Heart right ventricle (tissue), 16 donors: ENCODE measurements around the gene OGDHL. TPM values are rescaled to one million over a fixed set of nuclear protein-coding genes. Genes with fewer than 3 reads are reported as not detected.

Source experiments
- ATAC-seq, 8 donors: fragments of 200-7000 bp; cut with Tn5 transposase; one replicate each; pipeline ENCODE4 v1.9.1; 2020; ENCODE audit warnings: mild to moderate bottlenecking in 8 of 8, moderate library complexity in 8 of 8, moderate number of reproducible peaks in 1 of 8
- DNase-seq, 2 donors: peaks; one replicate each; pipeline ENCODE4 v3.0.0-alpha.2; 2020
- H3K27ac ChIP-seq, 10 donors: fragments of 200-600 bp; sonication (generic) in 2 of 10; one replicate each; pipeline versions ENCODE4 v1.5.0 to v1.8.0; 2020 to 2022; ENCODE audit warnings: mild to moderate bottlenecking in 3 of 10
- H3K27me3 ChIP-seq, 7 donors: fragments of 200-600 bp; one replicate each; pipeline ENCODE4 v1.8.0; 2021 to 2022; ENCODE audit warnings: mild to moderate bottlenecking in 2 of 7
- H3K36me3 ChIP-seq, 9 donors: fragments of 200-600 bp; sonication (generic) in 1 of 9; one replicate each; pipeline versions ENCODE4 v1.5.0 to v1.8.0; 2020 to 2022; ENCODE audit warnings: mild to moderate bottlenecking in 2 of 9
- H3K4me1 ChIP-seq, 9 donors: fragments of 200-600 bp; sonication (generic) in 1 of 9; one replicate each; pipeline versions ENCODE4 v1.5.0 to v1.8.0; 2020 to 2022; ENCODE audit warnings: mild to moderate bottlenecking in 4 of 9
- H3K4me3 ChIP-seq, 10 donors: fragments of 200-600 bp; sonication (generic) in 2 of 10; one replicate each; pipeline versions ENCODE4 v1.5.0 to v1.8.0; 2020 to 2022; ENCODE audit warnings: mild to moderate bottlenecking in 7 of 10, moderate library complexity in 2 of 10
- H3K9me3 ChIP-seq, 11 donors: fragments of 200-600 bp in 10 of 11; sonication (generic) in 2 of 11; one replicate each; pipeline versions ENCODE4 v1.5.0 to v1.8.0; 2013 to 2022; ENCODE audit warnings: mild to moderate bottlenecking in 2 of 11, control low read depth in 1 of 11, moderate library complexity in 1 of 11
- WGBS, 2 donors: extraction: QIAGEN DNeasy Blood & Tissue Kit; methylation state at CpG; one replicate each; pipeline ENCODE4 v1.1.7; 2013; ENCODE audit warnings: inconsistent platforms in 1 of 2; 5-methylcytosine and 5-hydroxymethylcytosine counted together
- intact Hi-C, 10 donors: fragments of 100-400 bp; cut with DNase I; formaldehyde crosslinking; loops; one replicate each; pipeline versions ENCODE4 v1.11.1 to v1.14.2; 2022
- polyA plus RNA-seq, 2 donors: library from polyadenylated mRNA; stranded (reverse); fragments of 200-250 nt; gene quantifications; one replicate each; pipeline ENCODE4 v1.2.3, GENCODE V29; 2013
- total RNA-seq, 10 donors: library from RNA; stranded (reverse); fragmentation: NEBNext Ultra II Directional in 3 of 10; extraction: Animal tissue kit (Norgen Biotek cat#: 25700) in 3 of 10; gene quantifications; one replicate each; pipeline versions ENCODE4 v1.2.1 to v1.2.4, GENCODE V29; 2021 to 2023
- TF ChIP-seq, protein P1 (sequence below), 9 donors: fragments of 200-600 bp; sonication (generic) in 2 of 9; IDR thresholded peaks; one replicate each; pipeline versions ENCODE4 v1.5.0 to v1.8.0; 2021 to 2022; ENCODE audit warnings: antibody characterized with exemption in 9 of 9, mild to moderate bottlenecking in 5 of 9, moderate library complexity in 1 of 9
- donor health status: Arrhythmogenic right ventricular cardiomyopathy.
- donor health status: ischemic (EF 13 %, LVEDD 7.1; RV severe dilation, severe dysfunction).
- donor health status: healthy with polysubstance abuse.
- donor health status: DM: no; HTN: yes; CAD: no.
- donor health status: DM: no; HTN: no; CAD: no.
- donor health status: ischemic (EF 25% LVEDD 6.9; RV normal size, moderate dysfunction).
- donor health status: ischemic (EF 25% LVEDD 5.7; RV mildly dilated, moderate dysfunction).
- donor health status: healthy.
- donor health status: DM: yes; HTN: yes; CAD: no.
- donor health status: Ischemic cardiomyopathy.
- donor health status: ischemic (EF 35%, LVEDD 5.7; RV mildly dilated, moderate dysfunction).
- donor health status: nonischemic (EF 11% LVEDD 7.7; RV severe dilation, severe dysfunction).
- donor health status: DM: yes; HTN: yes; CAD: no.
- donor health status: PGD.
- donor health status: ischemic (EF 29% LVEDD 5.4; RV normal size, mild dysfunction).
- donor health status: nonischemic (EF 23%, LVEDD 6.1; RV moderate dilation, normal function).

The OGDHL gene
- total and polyA plus RNA-seq, 12 donors, result 0.07 to 11.4 (median 2.4) TPM

- WGBS, 2 donors, result 7 to 8% methylated on average over 12 of the region's 12 CpGs
- Histone ChIP-seq H3K9me3 (peaks cover 0 to 15% (median 3%) of the 10 kb centered on the region in 11 donors), H3K4me3 (no peak overlapping the region), H3K27me3 (peaks cover 0 to 83% (median 62%) of the 10 kb centered on the region in 7 donors), H3K36me3 (no peaks in the 10 kb centered on the region), H3K4me1 (no peaks in the 10 kb centered on the region), H3K27ac (no peak overlapping the region)
- TF ChIP-seq, protein P1, sequence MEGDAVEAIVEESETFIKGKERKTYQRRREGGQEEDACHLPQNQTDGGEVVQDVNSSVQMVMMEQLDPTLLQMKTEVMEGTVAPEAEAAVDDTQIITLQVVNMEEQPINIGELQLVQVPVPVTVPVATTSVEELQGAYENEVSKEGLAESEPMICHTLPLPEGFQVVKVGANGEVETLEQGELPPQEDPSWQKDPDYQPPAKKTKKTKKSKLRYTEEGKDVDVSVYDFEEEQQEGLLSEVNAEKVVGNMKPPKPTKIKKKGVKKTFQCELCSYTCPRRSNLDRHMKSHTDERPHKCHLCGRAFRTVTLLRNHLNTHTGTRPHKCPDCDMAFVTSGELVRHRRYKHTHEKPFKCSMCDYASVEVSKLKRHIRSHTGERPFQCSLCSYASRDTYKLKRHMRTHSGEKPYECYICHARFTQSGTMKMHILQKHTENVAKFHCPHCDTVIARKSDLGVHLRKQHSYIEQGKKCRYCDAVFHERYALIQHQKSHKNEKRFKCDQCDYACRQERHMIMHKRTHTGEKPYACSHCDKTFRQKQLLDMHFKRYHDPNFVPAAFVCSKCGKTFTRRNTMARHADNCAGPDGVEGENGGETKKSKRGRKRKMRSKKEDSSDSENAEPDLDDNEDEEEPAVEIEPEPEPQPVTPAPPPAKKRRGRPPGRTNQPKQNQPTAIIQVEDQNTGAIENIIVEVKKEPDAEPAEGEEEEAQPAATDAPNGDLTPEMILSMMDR (IDR thresholded peaks at IDR 0.05), result no peak
- ATAC-seq, result no peak
- intact Hi-C loops, result no loop called here
- DNase-seq, result no peak
Observed at GRCh38 chr10:49690698-49691356, 71.3 kb downstream of the OGDHL start.

DNA sequence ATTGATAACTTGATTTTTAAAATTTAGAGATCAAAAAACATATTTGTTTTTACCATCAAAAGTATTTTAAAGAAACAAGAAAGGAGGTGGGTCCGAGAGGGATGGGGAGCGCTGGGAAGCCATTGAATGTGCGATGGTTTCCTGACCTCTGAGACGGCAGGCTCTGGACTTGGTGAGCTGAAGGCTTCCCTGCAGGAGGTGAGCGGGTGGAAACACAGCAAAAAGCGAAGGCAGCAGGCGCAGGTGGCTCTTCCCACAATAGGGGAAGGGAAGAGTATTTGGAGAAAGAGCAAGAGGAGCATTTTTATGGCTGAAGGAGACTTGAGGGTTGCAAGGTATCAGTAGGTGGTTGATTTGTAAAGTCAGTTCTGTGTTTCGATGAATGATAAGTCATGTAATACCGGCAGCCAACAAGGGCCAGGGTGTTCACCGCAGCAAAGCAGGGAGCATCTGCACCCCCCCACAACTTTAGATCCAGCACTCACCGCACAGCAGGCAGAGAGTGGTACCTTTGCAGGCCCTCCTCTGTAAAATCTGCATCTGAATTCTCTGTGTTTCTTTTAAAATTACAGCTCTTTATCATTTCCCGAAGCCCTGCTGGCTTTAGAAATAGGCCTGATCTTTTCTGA, 72.1 kb downstream of the OGDHL start:
- ATAC-seq, result no peak
- 7 to 9% methylated on average over 12 of the region's 12 CpGs for WGBS, 2 donors
- Histone ChIP-seq H3K9me3 (peaks cover 0 to 17% (median 4%) of the 10 kb centered on the region in 11 donors), H3K36me3 (no peaks in the 10 kb centered on the region), H3K4me1 (no peaks in the 10 kb centered on the region), H3K27me3 (peaks cover 0 to 77% (median 62%) of the 10 kb centered on the region in 7 donors), H3K4me3 (no peak overlapping the region), H3K27ac (no peak overlapping the region)
- DNase-seq, result no peak
- TF ChIP-seq, protein P1 (IDR thresholded peaks at IDR 0.05), result no peak
- intact Hi-C loops, result no loop called here

GRCh38 chr10:49688920-49689319, 73.2 kb downstream of the OGDHL start:
- no peaks in the 10 kb centered on the region for H3K36me3 ChIP-seq
- peaks cover 0 to 70% (median 57%) of the 10 kb centered on the region in 7 donors for H3K27me3 ChIP-seq
- 12 to 15% methylated on average over 7 of the region's 7 CpGs for WGBS, 2 donors
- TF ChIP-seq, protein P1 (IDR thresholded peaks at IDR 0.05), result no peak
- ATAC-seq, result no peak
- no peaks in the 10 kb centered on the region for H3K4me1 ChIP-seq
- intact Hi-C loops, result no loop called here
- no peak overlapping the region for H3K4me3 ChIP-seq
- peaks cover 0 to 26% (median 4%) of the 10 kb centered on the region in 11 donors for H3K9me3 ChIP-seq
- H3K27ac ChIP-seq, result no peak overlapping the region
- no peak for DNase-seq

DNA sequence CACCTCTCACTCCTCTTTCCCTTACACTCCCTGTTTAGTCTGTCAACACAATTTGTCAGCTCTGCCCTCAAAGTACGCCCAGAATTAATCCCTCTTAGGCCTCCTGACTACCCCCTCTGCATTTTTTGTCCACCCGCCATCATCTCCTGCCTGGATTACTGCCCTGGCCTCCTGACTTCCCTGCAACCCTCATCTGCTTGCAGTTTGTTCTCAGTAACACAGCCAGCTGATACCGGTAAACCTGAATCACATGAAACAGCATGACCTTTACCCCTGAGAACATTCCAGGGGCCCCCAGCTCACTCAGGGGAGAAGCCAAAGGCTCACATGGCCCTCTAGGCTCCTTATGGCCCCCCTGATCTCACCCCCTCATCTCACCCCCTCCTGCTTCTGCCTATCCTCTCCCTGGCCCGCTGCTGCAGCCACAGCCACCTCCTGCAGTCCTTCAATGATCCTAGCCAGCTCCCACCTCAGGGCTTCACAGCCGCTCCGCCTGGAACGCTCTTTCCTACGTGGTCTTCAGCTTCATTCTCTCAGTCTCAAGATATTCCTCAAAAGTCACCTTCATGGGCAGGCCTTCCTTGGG, 73.8 kb downstream of the OGDHL start:
- H3K36me3 ChIP-seq, result no peaks in the 10 kb centered on the region
- H3K27ac ChIP-seq, result no peak overlapping the region
- 13 to 16% methylated on average over 8 of the region's 8 CpGs for WGBS, 2 donors
- ATAC-seq (no peak), DNase-seq (no peak)
- intact Hi-C loops, result no loop called here
- H3K27me3 ChIP-seq, result peaks cover 0 to 64% (median 55%) of the 10 kb centered on the region in 7 donors
- H3K4me3 ChIP-seq, result no peak overlapping the region
- peaks cover 0 to 26% (median 4%) of the 10 kb centered on the region in 11 donors for H3K9me3 ChIP-seq
- TF ChIP-seq, protein P1 (IDR thresholded peaks at IDR 0.05), result no peak
- no peaks in the 10 kb centered on the region for H3K4me1 ChIP-seq
